ENCODE results near the gene BMP2K.
"Not testable (repeated sequence)": the region's sequence is repeated elsewhere in the genome, so short reads cannot be mapped to it uniquely, and the experiment has no call there.

BMP2K gene

DNA sequence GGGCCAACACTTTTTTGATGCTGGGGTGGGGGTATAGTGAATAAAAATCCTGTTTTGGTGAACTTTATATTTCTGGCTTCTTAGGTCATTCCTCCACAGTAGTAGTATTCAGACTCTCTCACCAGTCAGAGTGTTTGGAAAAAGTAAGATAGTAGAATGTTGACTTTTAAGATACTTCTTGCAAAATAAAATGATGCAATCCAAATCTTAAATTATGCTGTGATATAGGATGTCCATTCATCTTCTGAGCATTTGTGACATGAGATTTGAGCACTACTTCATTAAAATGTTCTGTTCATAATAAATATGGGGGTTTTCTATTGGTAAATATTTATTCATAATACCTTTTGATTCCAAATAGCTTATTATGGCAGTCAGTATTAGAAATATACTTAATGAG, 70.1 kb downstream of the BMP2K start:
- FAIRE-seq = no peak

GRCh38 chr4:78862314-78862737, 86.2 kb downstream of the BMP2K start:
- DNase-seq (ENCODE audit: low spot score) (peak; percentile 23), FAIRE-seq (peak; percentile 63)

More for the DNA sequence above, 70.1 kb downstream of the BMP2K start:
- DNase-seq (ENCODE audit: low spot score) = no peak

- DNase-seq (ENCODE audit: low spot score) = no peak
- no peak for FAIRE-seq
Measured at GRCh38 chr4:78863254-78863869, 87.2 kb downstream of the BMP2K start.

GRCh38 chr4:78863991-78864390, 87.8 kb downstream of the BMP2K start:
- no peak for FAIRE-seq
- DNase-seq (ENCODE audit: low spot score) = no peak

DNA sequence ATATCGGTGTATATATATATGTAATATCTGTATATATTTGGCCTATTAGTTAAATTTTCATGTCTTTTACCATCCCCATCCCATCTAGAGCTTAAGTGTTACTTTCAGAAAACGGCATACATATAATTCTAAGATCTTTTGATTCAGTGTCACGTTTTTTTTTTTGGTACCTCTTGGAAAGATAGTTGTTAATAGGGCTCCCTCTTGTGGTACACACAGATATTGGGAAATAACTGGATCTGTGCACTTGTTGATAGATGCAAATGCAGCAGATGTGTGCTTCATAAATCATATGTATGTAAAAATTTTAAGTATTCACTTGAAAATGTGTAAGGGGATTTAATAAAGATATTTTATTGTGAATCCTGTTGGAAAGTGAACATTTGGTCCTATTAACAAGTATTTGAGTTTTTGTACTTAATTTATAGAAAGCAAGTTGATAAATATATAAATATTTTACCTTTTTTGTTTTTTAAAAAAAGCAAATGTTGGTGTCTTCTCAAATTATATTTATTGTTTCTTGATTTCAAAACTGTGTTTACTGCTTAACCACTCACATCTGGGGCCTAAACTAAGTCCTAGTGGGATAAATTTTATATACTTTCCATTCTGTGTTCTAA, 88.4 kb downstream of the BMP2K start:
- FAIRE-seq = peak; percentile 80
- peak; percentile 61 for DNase-seq (ENCODE audit: low spot score)

DNA sequence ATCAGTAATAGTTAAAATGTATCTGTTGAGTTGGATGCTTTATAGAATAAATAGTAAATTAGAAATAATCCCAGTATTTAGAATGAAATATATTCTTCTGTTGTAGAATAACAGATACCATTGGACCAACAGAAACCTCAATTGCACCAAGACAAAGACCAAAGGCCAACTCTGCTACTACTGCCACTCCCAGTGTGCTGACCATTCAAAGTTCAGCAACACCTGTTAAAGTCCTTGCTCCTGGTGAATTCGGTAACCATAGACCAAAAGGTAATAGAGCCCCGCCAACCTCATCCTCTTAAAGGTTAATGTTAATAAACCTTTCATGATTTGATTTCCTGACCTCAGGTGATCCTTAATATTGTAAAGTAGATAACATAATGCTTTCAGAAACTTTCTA, 89.3 kb downstream of the BMP2K start:
- DNase-seq (ENCODE audit: low spot score) (no peak), FAIRE-seq (no peak)

DNA sequence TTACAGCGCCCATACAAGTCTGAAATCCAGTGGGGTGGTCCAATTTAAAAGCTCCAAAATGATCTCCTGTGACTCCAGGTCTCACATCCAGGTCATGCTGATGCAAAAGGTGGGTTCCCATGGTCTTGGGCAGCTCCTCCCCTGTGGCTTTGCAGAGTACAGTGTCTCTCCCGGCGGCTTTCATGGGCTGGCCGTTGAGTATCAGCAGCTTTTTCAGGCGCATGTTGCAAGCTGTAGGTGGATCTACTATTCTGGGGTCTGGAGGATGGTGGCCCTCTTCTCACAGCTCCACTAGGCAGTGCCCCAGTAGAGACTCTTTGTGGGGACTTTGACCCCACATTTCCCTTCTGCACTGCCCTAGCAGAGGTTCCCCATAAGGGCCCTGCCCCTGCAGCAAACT, 92.6 kb downstream of the BMP2K start:
- FAIRE-seq = not testable (repeated sequence)

GRCh38 chr4:78870056-78870455, 93.9 kb downstream of the BMP2K start:
- DNase-seq (ENCODE audit: low spot score) (no peak), FAIRE-seq (no peak)

More for the DNA sequence above, 92.6 kb downstream of the BMP2K start:
- DNase-seq (ENCODE audit: low spot score) = not testable (repeated sequence)

GRCh38 chr4:78876568-78877320, 100.6 kb downstream of the BMP2K start:
- FAIRE-seq (no peak), DNase-seq (ENCODE audit: low spot score) (no peak)

DNA sequence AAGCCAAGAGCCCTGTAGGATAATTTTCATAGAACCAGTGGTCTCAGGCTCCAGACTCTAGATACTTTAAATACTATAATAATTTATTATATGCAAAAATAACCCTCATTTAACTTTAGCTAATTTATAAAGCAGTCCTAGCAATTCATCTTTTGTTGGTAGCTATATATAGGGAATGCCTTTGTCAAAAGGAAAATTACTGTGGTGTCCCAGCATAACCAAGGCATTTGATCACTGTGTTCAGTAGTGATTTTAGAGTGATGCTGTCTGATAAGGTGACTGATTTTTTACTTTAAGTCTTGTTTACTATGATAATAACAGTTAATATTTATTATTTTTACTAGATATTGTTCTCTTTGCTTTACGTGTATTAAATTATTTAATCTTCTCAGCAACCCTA, 101.9 kb downstream of the BMP2K start:
- DNase-seq (ENCODE audit: low spot score) (no peak), FAIRE-seq (no peak)

DNA sequence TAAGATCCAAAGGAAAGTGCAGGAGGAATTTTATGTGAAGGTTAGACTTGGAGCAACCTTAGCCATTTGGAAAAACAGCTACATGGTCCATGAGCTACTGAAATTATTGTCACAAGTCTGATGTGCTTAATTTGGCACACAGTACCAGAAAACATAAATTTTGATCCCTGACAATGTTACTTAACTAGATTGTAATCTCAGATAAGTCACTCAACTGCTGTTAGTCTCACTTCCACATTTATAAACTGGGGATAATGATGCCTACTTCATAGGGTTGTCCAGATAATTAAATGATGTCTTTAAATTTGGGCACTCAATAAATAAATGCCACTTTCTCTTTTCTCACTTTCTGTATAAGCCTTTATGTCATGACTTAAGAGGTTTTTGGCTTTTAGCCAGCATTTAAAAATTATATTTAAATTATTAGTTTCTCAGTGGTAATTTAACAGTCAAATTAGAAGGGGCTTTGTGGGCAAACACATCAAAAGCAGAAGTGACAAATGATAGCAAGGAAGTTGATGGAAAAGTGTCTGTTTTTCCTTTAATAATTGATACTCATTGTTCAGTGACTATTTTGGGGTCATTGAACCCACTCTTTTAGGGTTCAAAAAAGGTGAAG, 104.8 kb downstream of the BMP2K start:
- FAIRE-seq (no peak), DNase-seq (ENCODE audit: low spot score) (no peak)

DNA sequence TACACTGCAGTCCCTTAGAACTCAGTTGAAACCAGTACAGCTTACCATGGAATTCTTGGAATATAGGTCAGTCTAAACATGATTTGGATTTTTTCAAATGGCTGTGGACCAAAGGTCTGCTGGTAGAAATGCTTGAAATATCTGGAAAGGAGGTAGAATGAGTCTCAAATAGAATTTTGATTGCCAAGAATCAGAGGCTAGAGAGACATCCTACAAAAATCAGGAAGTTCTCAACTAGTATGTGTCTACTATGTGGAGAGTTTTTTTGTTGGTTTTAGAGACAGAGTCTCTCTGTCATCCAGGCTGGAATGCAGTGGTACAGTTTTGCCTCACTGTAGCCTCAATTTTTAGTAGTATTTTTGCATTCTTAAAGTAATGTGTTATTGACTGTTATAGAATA, 109.4 kb downstream of the BMP2K start:
- DNase-seq (ENCODE audit: low spot score) (no peak), FAIRE-seq (no peak)

DNA sequence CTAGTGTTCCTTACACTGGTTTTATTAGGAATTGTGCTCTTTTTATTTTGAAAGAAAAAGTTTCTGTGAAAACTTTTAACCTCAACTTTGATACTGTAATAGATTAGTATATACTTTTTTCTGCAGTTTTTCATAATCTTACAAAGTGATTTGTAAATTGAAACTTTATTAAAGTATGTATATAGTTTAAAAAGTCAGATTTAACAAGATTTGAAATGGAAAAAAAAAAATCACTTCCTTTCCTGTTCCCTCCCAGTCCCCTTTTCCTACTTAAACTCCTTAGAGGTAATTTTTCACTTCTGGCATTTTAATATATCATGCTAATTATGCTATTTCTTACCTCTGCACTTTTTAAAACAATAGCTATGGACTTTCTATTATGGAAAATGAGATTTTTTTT, 113.8 kb downstream of the BMP2K start:
- DNase-seq (ENCODE audit: low spot score) (no peak), FAIRE-seq (no peak)

DNA sequence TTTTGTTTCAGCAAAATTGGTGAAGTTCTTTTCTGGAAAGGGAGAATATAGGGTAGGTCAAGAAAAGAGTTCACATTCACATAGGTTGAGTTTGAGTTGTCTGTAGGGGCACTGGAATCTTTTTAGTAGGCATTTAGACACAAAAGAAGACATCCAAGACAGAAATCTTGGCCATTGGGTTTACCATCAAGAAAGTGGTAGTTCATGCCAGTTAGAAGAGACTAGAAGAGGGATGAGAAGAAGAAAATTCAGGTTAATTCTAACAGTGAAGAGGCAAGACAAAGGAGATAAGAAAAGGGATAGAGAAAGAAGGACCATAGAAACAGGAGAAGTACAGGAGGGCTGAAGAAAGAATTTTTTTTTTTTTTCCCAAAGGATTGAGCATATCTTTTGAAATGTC, 123.2 kb downstream of the BMP2K start:
- FAIRE-seq (no peak), DNase-seq (ENCODE audit: low spot score) (no peak)

DNA sequence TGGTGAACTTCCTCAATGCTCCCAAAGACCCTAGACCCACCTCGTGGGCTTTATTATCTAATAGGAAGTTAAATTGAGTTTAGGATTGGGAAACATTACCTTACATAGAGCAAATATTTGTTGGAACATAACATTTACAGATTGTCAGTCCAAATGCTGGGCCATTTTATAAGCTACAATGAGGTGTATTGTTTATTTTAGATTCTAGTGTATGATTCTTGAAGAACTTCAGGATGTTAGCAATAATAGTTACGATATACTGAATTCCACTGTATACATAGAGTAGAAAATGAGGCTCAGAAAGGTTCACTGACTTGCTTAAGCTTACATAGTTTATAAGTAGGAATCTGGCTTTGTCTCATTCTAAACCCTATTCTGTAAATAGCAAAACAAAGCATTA, 125.7 kb downstream of the BMP2K start:
- DNase-seq (ENCODE audit: low spot score) = no peak
- no peak for FAIRE-seq

DNA sequence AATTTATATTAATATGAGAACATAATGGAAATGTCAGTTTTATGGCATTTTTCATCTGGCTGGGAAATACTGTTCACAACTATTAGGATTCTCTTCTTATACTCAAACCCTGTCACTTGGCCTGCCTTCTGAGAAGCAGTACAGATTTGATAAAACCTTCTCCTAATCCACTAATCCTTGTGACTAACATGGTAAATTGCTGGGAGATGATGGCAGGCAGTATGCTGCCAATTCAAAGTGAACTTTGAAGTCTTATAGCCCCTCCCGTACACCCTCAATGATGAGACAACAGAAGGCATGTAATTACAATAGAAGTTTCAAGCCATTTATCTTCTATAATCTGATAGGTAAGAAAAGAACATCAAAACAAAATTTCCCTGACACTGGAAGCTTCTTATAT, 126.1 kb downstream of the BMP2K start:
- DNase-seq (ENCODE audit: low spot score) = no peak
- no peak for FAIRE-seq

- FAIRE-seq (no peak), DNase-seq (ENCODE audit: low spot score) (no peak)
Measured at GRCh38 chr4:78904143-78904542, 128.0 kb downstream of the BMP2K start.

- DNase-seq (ENCODE audit: low spot score) (no peak), FAIRE-seq (no peak)
Measured at GRCh38 chr4:78907638-78908037, 131.5 kb downstream of the BMP2K start.

DNA sequence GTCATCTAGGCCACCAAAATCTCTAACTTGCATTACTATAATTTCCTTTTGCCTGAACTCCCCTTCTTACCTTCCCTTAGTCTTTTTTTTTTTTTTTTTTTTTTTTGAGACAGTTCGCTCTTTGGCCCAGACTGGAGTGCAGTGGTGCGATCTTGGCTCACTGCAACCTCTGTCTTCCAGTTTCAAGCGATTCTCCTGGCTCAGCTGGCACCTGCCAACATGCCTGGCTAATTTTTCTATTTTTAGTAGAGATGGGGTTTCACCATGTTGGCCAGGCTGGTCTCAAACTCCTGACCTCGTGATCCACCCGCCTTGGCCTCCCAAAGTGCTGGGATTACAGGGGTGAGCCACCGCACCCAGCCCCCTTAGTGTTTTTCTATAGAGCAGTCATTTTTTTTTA, 132.8 kb downstream of the BMP2K start:
- FAIRE-seq = not testable (repeated sequence)

GRCh38 chr4:78910612-78911011, 134.5 kb downstream of the BMP2K start:
- no peak for FAIRE-seq
- DNase-seq (ENCODE audit: low spot score) = no peak

More for the DNA sequence above, 132.8 kb downstream of the BMP2K start:
- DNase-seq (ENCODE audit: low spot score) = not testable (repeated sequence)

- no peak for FAIRE-seq
- DNase-seq (ENCODE audit: low spot score) = no peak
Measured at GRCh38 chr4:78922207-78922606, 146.1 kb downstream of the BMP2K start.

Measured in RCC 7860 (cell line).